ENCODE results near the gene GLT8D2.

Gene GLT8D2

GRCh38 chr12:103998976-103999375 is 51.0 kb downstream of the GLT8D2 start:
- DNase-seq, result no peak

GRCh38 chr12:103997286-103997900 is 52.6 kb downstream of the GLT8D2 start:
- DNase-seq, result no peak

- DNase-seq, result no peak
Measured at GRCh38 chr12:103996595-103996994, 53.4 kb downstream of the GLT8D2 start.

GRCh38 chr12:103994235-103994634 is 55.8 kb downstream of the GLT8D2 start:
- DNase-seq, result no peak

GRCh38 chr12:103986829-103987228 is 63.2 kb downstream of the GLT8D2 start:
- no peak for DNase-seq

- no peak for DNase-seq
Measured at GRCh38 chr12:103978384-103978982, 71.5 kb downstream of the GLT8D2 start.

GRCh38 chr12:103975368-103975767 is 74.6 kb downstream of the GLT8D2 start:
- no peak for DNase-seq

GRCh38 chr12:103973909-103974308 is 76.1 kb downstream of the GLT8D2 start:
- no peak for DNase-seq

GRCh38 chr12:103969391-103969790 is 80.6 kb downstream of the GLT8D2 start:
- DNase-seq, result no peak

- DNase-seq, result no peak
Measured at GRCh38 chr12:103966736-103967135, 83.3 kb downstream of the GLT8D2 start.

GRCh38 chr12:103965590-103966504 is 84.1 kb downstream of the GLT8D2 start, which contains the start of gene TDG:
TSS of gene TDG (plus strand) at chr12:103965872. CDS start at chr12:103966038, 166 bp downstream.
- DNase-seq, result peak; percentile 84

- no peak for DNase-seq
Measured at GRCh38 chr12:103965255-103965589, 84.8 kb downstream of the GLT8D2 start.

GRCh38 chr12:103964805-103965204 is 85.2 kb downstream of the GLT8D2 start:
- DNase-seq, result no peak

- no peak for DNase-seq
Measured at GRCh38 chr12:103962493-103962892, 87.5 kb downstream of the GLT8D2 start.

GRCh38 chr12:103960616-103961227 is 89.3 kb downstream of the GLT8D2 start:
- DNase-seq, result no peak

- no peak for DNase-seq
Measured at GRCh38 chr12:103958621-103959020, 91.4 kb downstream of the GLT8D2 start.

- no peak for DNase-seq
Measured at GRCh38 chr12:103957865-103958388, 92.1 kb downstream of the GLT8D2 start.

- peak; percentile 30 for DNase-seq
Measured at GRCh38 chr12:103956509-103957027, 93.4 kb downstream of the GLT8D2 start.

- DNase-seq, result no peak
Measured at GRCh38 chr12:103955811-103956508, 94.0 kb downstream of the GLT8D2 start.

GRCh38 chr12:103952497-103952896 is 97.5 kb downstream of the GLT8D2 start:
- DNase-seq, result no peak

- DNase-seq, result no peak
Measured at GRCh38 chr12:103948746-103949406, 101.1 kb downstream of the GLT8D2 start.

Data from activated gamma-delta T cell (primary cell).